ENCODE measurements around the gene MAML3.

The MAML3 gene

GRCh38 chr4:139794158-139794954 lies 359.6 kb downstream of the MAML3 start:
- DNase-seq: no peak

GRCh38 chr4:139791681-139792080 lies 362.3 kb downstream of the MAML3 start:
- DNase-seq: no peak

GRCh38 chr4:139790291-139790690 lies 363.7 kb downstream of the MAML3 start:
- no peak for DNase-seq

GRCh38 chr4:139789096-139789654 lies 364.8 kb downstream of the MAML3 start:
- DNase-seq: no peak

- no peak for DNase-seq
Observed at GRCh38 chr4:139786494-139787354, 367.3 kb downstream of the MAML3 start.

GRCh38 chr4:139785356-139785755 lies 368.6 kb downstream of the MAML3 start:
- DNase-seq: no peak

GRCh38 chr4:139783741-139784484 lies 370.1 kb downstream of the MAML3 start:
- DNase-seq: no peak

GRCh38 chr4:139782926-139783522 lies 371.0 kb downstream of the MAML3 start:
- DNase-seq: no peak

- no peak for DNase-seq
Observed at GRCh38 chr4:139781066-139781465, 372.9 kb downstream of the MAML3 start.

- DNase-seq: no peak
Observed at GRCh38 chr4:139779691-139780090, 374.3 kb downstream of the MAML3 start.

GRCh38 chr4:139777757-139778156 lies 376.2 kb downstream of the MAML3 start:
- no peak for DNase-seq

GRCh38 chr4:139776235-139776634 lies 377.7 kb downstream of the MAML3 start:
- no peak for DNase-seq

- DNase-seq: no peak
Observed at GRCh38 chr4:139774759-139775487, 379.1 kb downstream of the MAML3 start.

GRCh38 chr4:139773560-139774318 lies 380.2 kb downstream of the MAML3 start:
- DNase-seq: no peak

GRCh38 chr4:139770361-139770760 lies 383.6 kb downstream of the MAML3 start:
- no peak for DNase-seq

GRCh38 chr4:139769364-139769763 lies 384.6 kb downstream of the MAML3 start:
- no peak for DNase-seq

GRCh38 chr4:139768896-139769295 lies 385.1 kb downstream of the MAML3 start:
- DNase-seq: peak; percentile 5

- DNase-seq: no peak
Observed at GRCh38 chr4:139768366-139768765, 385.6 kb downstream of the MAML3 start.

- no peak for DNase-seq
Observed at GRCh38 chr4:139767585-139767984, 386.4 kb downstream of the MAML3 start.

- DNase-seq: no peak
Observed at GRCh38 chr4:139767168-139767567, 386.8 kb downstream of the MAML3 start.

GRCh38 chr4:139764686-139765310 lies 389.2 kb downstream of the MAML3 start:
- DNase-seq: no peak

Measured in activated CD4-positive, alpha-beta T cell treated with anti-CD3 and anti-CD28 coated beads, Interleukin-10, Interleukin-2, amounts not matched to agents 100 ng/mL and 50 ng/mL, durations not matched to agents 16 hours and 8 hours (primary cell).